GM12892 (cell line): Measurements from ENCODE around the gene SLC46A2.

Experiments used
- POLR2A ChIP-seq: IDR thresholded peaks from 2 replicates; pipeline ENCODE4 v1.6.1; 2011; ENCODE audit warnings: low read depth, low read length, control low read depth
- POLR2AphosphoS5 ChIP-seq: IDR thresholded peaks from 2 replicates; pipeline ENCODE4 v1.6.1; 2011; ENCODE audit warnings: low read depth, low read length, control low read depth

DNA sequence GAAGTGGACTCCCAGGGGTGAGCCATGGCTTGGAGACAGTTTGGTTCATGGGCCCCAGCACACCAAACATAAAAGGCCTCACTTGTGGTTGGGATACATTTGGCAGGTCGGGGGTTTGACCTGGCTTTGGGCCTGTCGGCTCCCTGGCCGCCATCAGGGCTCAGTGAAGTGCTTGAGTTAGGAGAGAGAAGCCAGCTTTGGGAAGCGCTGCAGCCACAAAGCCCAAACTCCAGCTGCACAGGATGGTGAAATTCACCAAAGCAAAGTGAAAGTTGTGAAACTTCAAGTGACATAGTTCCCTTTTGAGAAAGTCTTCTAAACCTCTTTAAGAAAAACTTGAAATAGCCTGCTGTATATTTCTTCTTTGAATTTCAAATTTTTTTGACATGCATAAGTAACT, 27.5 kb downstream of the SLC46A2 start:
- TF ChIP-seq POLR2AphosphoS5, result no peak
- no peak for TF ChIP-seq POLR2A
